ENCODE results near the gene CREG1. TPM values are rescaled to one million over a fixed set of nuclear protein-coding genes. Genes with fewer than 3 reads are reported as not detected.

CREG1 gene
- total RNA-seq, 1 donor from 2014 or later, result 171 TPM

- Histone ChIP-seq H3K9me3 (no peaks in the 10 kb centered on the region), H3K27me3 (no peaks in the 10 kb centered on the region), H3K36me3 (no peaks in the 10 kb centered on the region), H3K4me1 (no peaks in the 10 kb centered on the region), H3K4me3 (no peak overlapping the region), H3K27ac (no peak overlapping the region)
- no peak for DNase-seq
- no peak for TF ChIP-seq CTCF (IDR thresholded peaks at IDR 0.05)
- intact Hi-C loops (cut with DNase I), result no loop called here
- no peak for ATAC-seq
Observed at GRCh38 chr1:167503626-167504466, 49.7 kb downstream of the CREG1 start.

- H3K27ac ChIP-seq, result no peak overlapping the region
- no peaks in the 10 kb centered on the region for H3K36me3 ChIP-seq
- no peaks in the 10 kb centered on the region for H3K9me3 ChIP-seq
- intact Hi-C loops (cut with DNase I), result no loop called here
- no peak for ATAC-seq
- no peaks in the 10 kb centered on the region for H3K4me1 ChIP-seq
- H3K4me3 ChIP-seq, result no peak overlapping the region
- H3K27me3 ChIP-seq, result no peaks in the 10 kb centered on the region
- TF ChIP-seq CTCF (IDR thresholded peaks at IDR 0.05), result no peak
- no peak for DNase-seq
Observed at GRCh38 chr1:167502719-167503462, 50.7 kb downstream of the CREG1 start.

- H3K4me1 ChIP-seq, result no peaks in the 10 kb centered on the region
- H3K27ac ChIP-seq, result no peak overlapping the region
- no peaks in the 10 kb centered on the region for H3K27me3 ChIP-seq
- H3K36me3 ChIP-seq, result no peaks in the 10 kb centered on the region
- no peak overlapping the region for H3K4me3 ChIP-seq
- ATAC-seq (no peak), DNase-seq (no peak)
- H3K9me3 ChIP-seq, result no peaks in the 10 kb centered on the region
- no peak for TF ChIP-seq CTCF (IDR thresholded peaks at IDR 0.05)
- intact Hi-C loops (cut with DNase I), result no loop called here
Observed at GRCh38 chr1:167502192-167502551, 51.4 kb downstream of the CREG1 start.

- H3K4me3 ChIP-seq, result no peak overlapping the region
- intact Hi-C loops (cut with DNase I), result no loop called here
- TF ChIP-seq CTCF (IDR thresholded peaks at IDR 0.05), result no peak
- no peak overlapping the region for H3K27ac ChIP-seq
- H3K27me3 ChIP-seq, result no peaks in the 10 kb centered on the region
- no peaks in the 10 kb centered on the region for H3K36me3 ChIP-seq
- no peaks in the 10 kb centered on the region for H3K4me1 ChIP-seq
- DNase-seq (no peak), ATAC-seq (no peak)
- no peaks in the 10 kb centered on the region for H3K9me3 ChIP-seq
Observed at GRCh38 chr1:167501515-167502191, 51.9 kb downstream of the CREG1 start.

- Histone ChIP-seq H3K9me3 (no peaks in the 10 kb centered on the region), H3K4me3 (no peak overlapping the region), H3K27me3 (no peaks in the 10 kb centered on the region), H3K27ac (no peak overlapping the region), H3K36me3 (no peaks in the 10 kb centered on the region), H3K4me1 (no peaks in the 10 kb centered on the region)
- no peak for ATAC-seq
- intact Hi-C loops (cut with DNase I), result no loop called here
- no peak for TF ChIP-seq CTCF (IDR thresholded peaks at IDR 0.05)
- DNase-seq, result no peak
Observed at GRCh38 chr1:167500283-167500860, 53.2 kb downstream of the CREG1 start.
